MM.1S (cell line): ENCODE results near the gene LAMB3.

Source experiments
- DNase-seq: peaks from one replicate; pipeline ENCODE4 v3.0.0-alpha.2; 2015
- H2AFZ ChIP-seq: fragments of 300-600 bp; sonication (generic); 2 replicates; pipeline ENCODE4 v1.6.0; 2016; ENCODE audit warnings: antibody characterized with exemption, low read length
- H3F3A ChIP-seq: fragments of 300-600 bp; sonication (generic); 2 replicates; pipeline ENCODE4 v1.6.1; 2016; ENCODE audit warnings: mild to moderate bottlenecking, antibody characterized with exemption, low read length, moderate library complexity, mixed read lengths; ENCODE audit not compliant: insufficient read depth
- H3K27ac ChIP-seq: fragments of 300-600 bp; sonication (generic); 2 replicates; pipeline ENCODE4 v1.5.1; 2016; ENCODE audit warnings: mild to moderate bottlenecking, low read length
- H3K27me3 ChIP-seq: fragments of 300-600 bp; sonication (generic); replicated peaks from 2 replicates; pipeline ENCODE4 v1.6.0; 2016; ENCODE audit warnings: low read length; ENCODE audit not compliant: insufficient read depth
- H3K36me3 ChIP-seq: fragments of 300-600 bp; sonication (generic); replicated peaks from 2 replicates; pipeline ENCODE4 v1.6.1; 2016; ENCODE audit warnings: mild to moderate bottlenecking, low read length, mixed read lengths; ENCODE audit not compliant: insufficient read depth
- H3K4me1 ChIP-seq: fragments of 300-600 bp; sonication (generic); 2 replicates; pipeline ENCODE4 v1.6.1; 2016; ENCODE audit warnings: low read length, mixed read lengths
- H3K4me2 ChIP-seq: fragments of 300-600 bp; sonication (generic); 2 replicates; pipeline ENCODE4 v1.6.0; 2016; ENCODE audit warnings: low read depth, low read length
- H3K4me3 ChIP-seq: fragments of 300-600 bp; sonication (generic); 2 replicates; pipeline ENCODE4 v1.5.1; 2016; ENCODE audit warnings: low read length, mixed read lengths
- H3K79me2 ChIP-seq: fragments of 300-600 bp; sonication (generic); 2 replicates; pipeline ENCODE4 v1.6.1; 2016; ENCODE audit warnings: mixed run types, low read length, mixed read lengths
- H3K9ac ChIP-seq: fragments of 300-600 bp; sonication (generic); 2 replicates; pipeline ENCODE4 v1.6.1; 2016; ENCODE audit warnings: low read length, mixed read lengths
- H3K9me2 ChIP-seq: fragments of 300-600 bp; sonication (generic); replicated peaks from 2 replicates; pipeline ENCODE4 v1.6.1; 2016; ENCODE audit warnings: mild to moderate bottlenecking, low read length, mixed read lengths; ENCODE audit not compliant: insufficient read depth
- H3K9me3 ChIP-seq: fragments of 300-600 bp; sonication (generic); replicated peaks from 2 replicates; pipeline ENCODE4 v1.6.1; 2016; ENCODE audit warnings: mild to moderate bottlenecking, low read length, mixed read lengths; ENCODE audit not compliant: insufficient read depth
- H4K20me1 ChIP-seq: fragments of 300-600 bp; sonication (generic); 2 replicates; pipeline ENCODE4 v1.6.1; 2016; ENCODE audit warnings: mild to moderate bottlenecking, low read length, moderate library complexity, mixed read lengths; ENCODE audit not compliant: insufficient read depth
- EZH2 ChIP-seq: fragments of 300-600 bp; sonication (generic); optimal IDR thresholded peaks from 2 replicates; pipeline ENCODE3; 2017; ENCODE audit warnings: low read depth, mild to moderate bottlenecking, antibody characterized with exemption, low read length, mixed read lengths
- EZH2phosphoT487 ChIP-seq: fragments of 300-600 bp; sonication (generic); IDR thresholded peaks from 2 replicates; pipeline ENCODE4 v1.6.1; 2018; ENCODE audit warnings: antibody characterized with exemption, low read length
- TF ChIP-seq, protein P1 (sequence below): fragments of 300-600 bp; sonication (generic); IDR thresholded peaks from 2 replicates; pipeline ENCODE4 v1.5.1; 2016; ENCODE audit warnings: antibody characterized with exemption, low read length, mixed read lengths

The LAMB3 gene

DNA sequence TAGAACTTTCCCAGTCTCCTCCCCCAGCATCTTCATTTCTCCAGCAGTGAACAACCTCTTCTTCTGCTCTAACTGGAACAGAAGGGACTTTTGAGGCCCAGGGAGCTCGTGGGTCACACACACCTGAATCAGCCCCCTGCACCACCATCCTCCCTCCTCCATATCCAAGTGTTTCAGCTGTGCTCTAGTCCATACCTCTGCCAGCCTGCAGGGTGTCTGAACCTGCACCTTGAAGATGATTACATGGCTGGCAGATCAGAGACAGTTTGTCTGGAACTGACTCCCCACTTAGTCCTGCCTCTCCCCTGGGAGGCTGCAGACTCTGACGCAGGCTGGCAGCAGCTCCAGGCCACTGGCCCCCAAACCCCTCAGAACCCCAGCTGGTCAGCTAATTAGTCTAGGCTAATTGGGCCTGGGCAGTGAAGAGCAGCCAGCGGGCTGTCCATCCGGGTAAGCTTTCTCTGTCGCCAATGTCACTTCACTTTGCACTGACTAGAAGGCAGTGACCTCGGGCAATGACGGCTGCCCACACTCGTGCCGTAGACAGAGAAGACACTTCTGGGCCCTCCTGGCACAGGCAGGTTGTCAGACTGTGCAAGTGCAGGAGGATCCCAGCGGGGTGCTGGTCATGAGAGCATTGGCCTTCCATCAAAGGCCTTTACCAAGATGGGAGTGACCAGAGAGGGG is 56.5 kb downstream of the LAMB3 start:
- H3F3A ChIP-seq: no peaks in the 10 kb centered on the region
- H3K4me3 ChIP-seq: no peak overlapping the region
- TF ChIP-seq EZH2phosphoT487: no peak
- TF ChIP-seq, protein P1, sequence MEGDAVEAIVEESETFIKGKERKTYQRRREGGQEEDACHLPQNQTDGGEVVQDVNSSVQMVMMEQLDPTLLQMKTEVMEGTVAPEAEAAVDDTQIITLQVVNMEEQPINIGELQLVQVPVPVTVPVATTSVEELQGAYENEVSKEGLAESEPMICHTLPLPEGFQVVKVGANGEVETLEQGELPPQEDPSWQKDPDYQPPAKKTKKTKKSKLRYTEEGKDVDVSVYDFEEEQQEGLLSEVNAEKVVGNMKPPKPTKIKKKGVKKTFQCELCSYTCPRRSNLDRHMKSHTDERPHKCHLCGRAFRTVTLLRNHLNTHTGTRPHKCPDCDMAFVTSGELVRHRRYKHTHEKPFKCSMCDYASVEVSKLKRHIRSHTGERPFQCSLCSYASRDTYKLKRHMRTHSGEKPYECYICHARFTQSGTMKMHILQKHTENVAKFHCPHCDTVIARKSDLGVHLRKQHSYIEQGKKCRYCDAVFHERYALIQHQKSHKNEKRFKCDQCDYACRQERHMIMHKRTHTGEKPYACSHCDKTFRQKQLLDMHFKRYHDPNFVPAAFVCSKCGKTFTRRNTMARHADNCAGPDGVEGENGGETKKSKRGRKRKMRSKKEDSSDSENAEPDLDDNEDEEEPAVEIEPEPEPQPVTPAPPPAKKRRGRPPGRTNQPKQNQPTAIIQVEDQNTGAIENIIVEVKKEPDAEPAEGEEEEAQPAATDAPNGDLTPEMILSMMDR: no peak
- TF ChIP-seq EZH2: no peak
- no peaks in the 10 kb centered on the region for H4K20me1 ChIP-seq
- H3K4me2 ChIP-seq: no peak overlapping the region
- no peaks in the 10 kb centered on the region for H3K36me3 ChIP-seq
- H3K27ac ChIP-seq: no peak overlapping the region
- no peaks in the 10 kb centered on the region for H3K9me2 ChIP-seq
- no peak overlapping the region for H2AFZ ChIP-seq
- no peak overlapping the region for H3K9ac ChIP-seq
- H3K9me3 ChIP-seq: no peaks in the 10 kb centered on the region
- H3K27me3 ChIP-seq: no peaks in the 10 kb centered on the region
- no peaks in the 10 kb centered on the region for H3K4me1 ChIP-seq
- no peak for DNase-seq
- H3K79me2 ChIP-seq: no peaks in the 10 kb centered on the region

DNA sequence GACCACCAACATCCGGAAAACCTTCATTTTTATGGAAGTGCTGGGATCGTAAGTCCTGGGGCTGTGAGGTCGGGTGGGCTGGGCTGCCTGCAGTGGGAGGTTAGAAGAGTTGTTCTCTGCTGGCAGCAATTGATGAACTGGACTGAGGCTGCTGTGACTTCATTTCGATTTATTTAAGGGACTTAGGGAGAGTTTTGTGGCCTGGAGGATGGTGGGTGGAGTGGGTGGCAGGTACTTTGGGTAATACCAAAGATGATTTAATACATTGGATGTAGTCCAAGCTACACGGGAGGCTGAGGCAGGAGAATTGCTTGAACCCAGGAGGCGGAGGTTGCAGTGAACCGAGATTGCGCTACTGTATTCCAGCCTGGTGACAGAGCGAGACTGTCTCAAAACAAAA is 57.2 kb downstream of the LAMB3 start:
- DNase-seq: no peak
- Histone ChIP-seq H3K27me3 (no peaks in the 10 kb centered on the region), H3K4me1 (no peaks in the 10 kb centered on the region), H4K20me1 (no peaks in the 10 kb centered on the region), H2AFZ (no peak overlapping the region), H3K79me2 (no peaks in the 10 kb centered on the region), H3K27ac (no peak overlapping the region), H3K36me3 (no peaks in the 10 kb centered on the region), H3K9me2 (no peaks in the 10 kb centered on the region), H3K4me3 (no peak overlapping the region), H3K4me2 (no peak overlapping the region), H3F3A (no peaks in the 10 kb centered on the region), H3K9me3 (no peaks in the 10 kb centered on the region), H3K9ac (no peak overlapping the region)
- TF ChIP-seq EZH2: no peak
- TF ChIP-seq, protein P1: no peak
- no peak for TF ChIP-seq EZH2phosphoT487

DNA sequence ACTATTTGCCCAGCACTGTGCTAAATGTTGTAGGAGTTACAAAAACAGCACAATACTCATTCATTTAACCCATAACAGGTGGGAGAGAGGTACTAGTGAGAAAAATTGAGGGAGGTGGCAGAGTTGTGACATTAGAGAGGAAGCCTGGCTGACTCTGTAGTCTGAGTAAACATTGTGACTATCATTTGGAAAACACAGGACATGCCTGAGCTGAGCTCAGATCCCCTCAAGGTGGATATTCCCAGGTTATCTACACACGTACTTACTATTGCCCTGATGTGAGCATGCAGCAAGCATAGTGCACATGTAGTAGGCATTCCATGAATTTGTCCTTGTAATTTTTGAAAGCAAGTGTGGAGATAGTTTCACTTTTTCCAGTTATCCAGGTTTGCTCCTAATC is 57.8 kb downstream of the LAMB3 start:
- Histone ChIP-seq H3K9me3 (no peaks in the 10 kb centered on the region), H3F3A (no peaks in the 10 kb centered on the region), H3K4me1 (no peaks in the 10 kb centered on the region), H3K79me2 (no peaks in the 10 kb centered on the region), H3K27me3 (no peaks in the 10 kb centered on the region), H3K36me3 (no peaks in the 10 kb centered on the region), H3K9ac (no peak overlapping the region), H3K4me2 (no peak overlapping the region), H3K27ac (no peak overlapping the region), H4K20me1 (no peaks in the 10 kb centered on the region), H3K9me2 (no peaks in the 10 kb centered on the region), H3K4me3 (no peak overlapping the region), H2AFZ (no peak overlapping the region)
- TF ChIP-seq, protein P1: no peak
- no peak for TF ChIP-seq EZH2
- TF ChIP-seq EZH2phosphoT487: no peak
- DNase-seq: no peak
